VCaP (cell line): ENCODE data around the gene MACO1.
"Not testable (repeated sequence)": the region's sequence is repeated elsewhere in the genome, so short reads cannot be mapped to it uniquely, and the experiment has no call there.

ENCODE experiments used
- H3K27ac ChIP-seq: fragments of 450-650 bp; 2 replicates; pipeline ENCODE4 v1.5.1; 2017
- CTCF ChIP-seq: fragments of 450-650 bp; conservative IDR thresholded peaks from 2 replicates; pipeline ENCODE4 v1.5.1; 2017; ENCODE audit warnings: mild to moderate bottlenecking, moderate library complexity

The MACO1 gene

GRCh38 chr1:25430073-25430966, at the start of gene MACO1:
Gene MACO1 (plus strand): TSS chr1:25430897. CDS start chr1:25431099, 202 bp downstream.
- H3K27ac ChIP-seq = peak within 1 kb of the TSS; percentile 93
- TF ChIP-seq CTCF = no peak

GRCh38 chr1:25382543-25382942, 48.2 kb upstream of the MACO1 start:
- not testable (repeated sequence) for H3K27ac ChIP-seq

- H3K27ac ChIP-seq = not testable (repeated sequence)
Observed at GRCh38 chr1:25383090-25383489, 47.6 kb upstream of the MACO1 start.

GRCh38 chr1:25383875-25384274, 46.8 kb upstream of the MACO1 start:
- H3K27ac ChIP-seq = not testable (repeated sequence)

- H3K27ac ChIP-seq = not testable (repeated sequence)
Observed at GRCh38 chr1:25387096-25387495, 43.6 kb upstream of the MACO1 start.

GRCh38 chr1:25388691-25389090, 42.0 kb upstream of the MACO1 start:
- not testable (repeated sequence) for H3K27ac ChIP-seq

GRCh38 chr1:25389721-25390120, 41.0 kb upstream of the MACO1 start:
- H3K27ac ChIP-seq = not testable (repeated sequence)

GRCh38 chr1:25392841-25393240, 37.9 kb upstream of the MACO1 start:
- H3K27ac ChIP-seq = no peak overlapping the region
- TF ChIP-seq CTCF = no peak

GRCh38 chr1:25397549-25397948, 33.1 kb upstream of the MACO1 start:
- TF ChIP-seq CTCF = peak; percentile 45
- H3K27ac ChIP-seq = not testable (repeated sequence)

GRCh38 chr1:25398079-25398478, 32.6 kb upstream of the MACO1 start:
- not testable (repeated sequence) for H3K27ac ChIP-seq

- peak; percentile 55 for TF ChIP-seq CTCF
- not testable (repeated sequence) for H3K27ac ChIP-seq
Observed at GRCh38 chr1:25402947-25403803, 27.5 kb upstream of the MACO1 start.

GRCh38 chr1:25405731-25406305, 24.9 kb upstream of the MACO1 start:
- not testable (repeated sequence) for H3K27ac ChIP-seq

- H3K27ac ChIP-seq = not testable (repeated sequence)
Observed at GRCh38 chr1:25409641-25410427, 20.9 kb upstream of the MACO1 start.

- H3K27ac ChIP-seq = not testable (repeated sequence)
Observed at GRCh38 chr1:25412872-25413623, 17.6 kb upstream of the MACO1 start.
